Hepatocyte (in vitro differentiated cells): ENCODE data around the gene ADGRF3. TPM values are rescaled to one million over a fixed set of nuclear protein-coding genes. Genes with fewer than 3 reads are reported as not detected.

ENCODE experiments used
- DNase-seq: peaks from one replicate; pipeline ENCODE4 v3.0.0-alpha.2; 2016; ENCODE audit warnings: low spot score
- H2AFZ ChIP-seq: fragments of 200-600 bp; sonication (generic); 2 replicates; pipeline ENCODE4 v1.6.0; 2016; ENCODE audit warnings: antibody characterized with exemption, mild to moderate bottlenecking
- H3K27ac ChIP-seq: fragments of 200-600 bp; sonication (generic); 2 replicates; pipeline ENCODE4 v1.5.1; 2016; ENCODE audit warnings: mild to moderate bottlenecking
- H3K27me3 ChIP-seq: fragments of 200-600 bp; sonication (generic); 2 replicates; pipeline ENCODE4 v1.6.1; 2016
- H3K36me3 ChIP-seq: fragments of 200-600 bp; sonication (generic); replicated peaks from 2 replicates; pipeline ENCODE4 v1.5.1; 2016; ENCODE audit warnings: low read depth; ENCODE audit not compliant: insufficient read depth
- H3K4me1 ChIP-seq: fragments of 200-600 bp; sonication (generic); 2 replicates; pipeline ENCODE4 v1.5.1; 2016; ENCODE audit warnings: mild to moderate bottlenecking, moderate library complexity; ENCODE audit not compliant: insufficient read depth
- H3K4me2 ChIP-seq: fragments of 200-600 bp; sonication (generic); 2 replicates; pipeline ENCODE4 v1.6.0; 2016
- H3K4me3 ChIP-seq: fragments of 200-600 bp; sonication (generic); 2 replicates; pipeline ENCODE4 v1.5.1; 2016; ENCODE audit warnings: mild to moderate bottlenecking
- H3K79me2 ChIP-seq: fragments of 200-600 bp; sonication (generic); 2 replicates; pipeline ENCODE4 v1.6.0; 2017; ENCODE audit warnings: mild to moderate bottlenecking
- H3K9me2 ChIP-seq: fragments of 200-600 bp; sonication (generic); replicated peaks from 2 replicates; pipeline ENCODE4 v1.6.0; 2017; ENCODE audit warnings: mild to moderate bottlenecking; ENCODE audit not compliant: insufficient read depth
- H3K9me3 ChIP-seq: fragments of 200-600 bp; sonication (generic); 2 replicates; pipeline ENCODE4 v1.5.1; 2016; ENCODE audit warnings: low read depth, mild to moderate bottlenecking
- H4K20me1 ChIP-seq: fragments of 200-600 bp; sonication (generic); 2 replicates; pipeline ENCODE4 v1.6.0; 2016; ENCODE audit warnings: mild to moderate bottlenecking; ENCODE audit not compliant: insufficient read depth, poor library complexity, severe bottlenecking
- CTCF ChIP-seq: fragments of 200-600 bp; sonication (generic); IDR thresholded peaks from 2 replicates; pipeline ENCODE4 v1.5.1; 2016; ENCODE audit warnings: antibody characterized with exemption, mild to moderate bottlenecking; ENCODE audit not compliant: poor library complexity
- EZH2 ChIP-seq: fragments of 200-600 bp; sonication (generic); IDR thresholded peaks from 2 replicates; pipeline ENCODE4 v1.6.1; 2016; ENCODE audit warnings: antibody characterized with exemption, mild to moderate bottlenecking, borderline replicate concordance
- EZH2phosphoT487 ChIP-seq: fragments of 200-600 bp; sonication (generic); IDR thresholded peaks from one replicate; pipeline ENCODE4 v1.6.1; 2018; ENCODE audit warnings: antibody characterized with exemption, mild to moderate bottlenecking, low read depth, moderate library complexity; ENCODE audit not compliant: unreplicated experiment, severe bottlenecking
- WGBS: methylation state at CpG from one replicate; pipeline ENCODE4 v1.1.6; 2016; ENCODE audit warnings: low lambda C conversion rate; ENCODE audit errors: missing lambda C conversion rate; 5-methylcytosine and 5-hydroxymethylcytosine counted together
- polyA plus RNA-seq: library from polyadenylated mRNA; unstranded; fragments of >200 nt; fragmentation: Nextera tagmentation; extraction: Ambion mirVana; gene quantifications from 2 replicates; pipeline ENCODE4 v1.2.1, GENCODE V29; 2016
- total RNA-seq: library from RNA; depleted of rRNA; stranded (reverse); fragments of >200 nt; gene quantifications from 2 replicates; pipeline ENCODE4 v1.2.3, GENCODE V29; 2014

The ADGRF3 gene
- total and polyA plus RNA-seq, 2 experiments from 2014 or later = 0.63 to 1.3 TPM

- Histone ChIP-seq H3K27ac (no peak overlapping the region), H3K79me2 (no peaks in the 10 kb centered on the region), H3K9me3 (no peaks in the 10 kb centered on the region), H3K9me2 (no peaks in the 10 kb centered on the region), H3K4me2 (no peak overlapping the region), H3K27me3 (no peaks in the 10 kb centered on the region), H3K4me1 (peaks cover 9% of the 10 kb centered on the region), H4K20me1 (no peaks in the 10 kb centered on the region), H3K4me3 (no peak overlapping the region), H3K36me3 (no peaks in the 10 kb centered on the region), H2AFZ (no peak overlapping the region)
- whole genome bisulfite sequencing = 78% methylated on average over 3 of the region's 3 CpGs
- DNase-seq = no peak
- TF ChIP-seq EZH2 (no peak), EZH2phosphoT487 (no peak), CTCF (no peak)
Measured at GRCh38 chr2:26297061-26297460, 49.5 kb downstream of the ADGRF3 start.

GRCh38 chr2:26295511-26295910 lies 51.1 kb downstream of the ADGRF3 start:
- WGBS = 81% methylated on average over 1 of the region's 1 CpG
- H3K36me3 ChIP-seq = no peaks in the 10 kb centered on the region
- H3K4me1 ChIP-seq = peaks cover 9% of the 10 kb centered on the region
- DNase-seq = no peak
- no peaks in the 10 kb centered on the region for H3K9me2 ChIP-seq
- no peaks in the 10 kb centered on the region for H3K9me3 ChIP-seq
- H4K20me1 ChIP-seq = no peaks in the 10 kb centered on the region
- no peaks in the 10 kb centered on the region for H3K27me3 ChIP-seq
- no peaks in the 10 kb centered on the region for H3K79me2 ChIP-seq
- TF ChIP-seq CTCF = no peak
- no peak for TF ChIP-seq EZH2
- no peak for TF ChIP-seq EZH2phosphoT487
- H2AFZ ChIP-seq = no peak overlapping the region
- no peak overlapping the region for H3K27ac ChIP-seq
- no peak overlapping the region for H3K4me2 ChIP-seq
- H3K4me3 ChIP-seq = no peak overlapping the region

- no peak overlapping the region for H2AFZ ChIP-seq
- no peak overlapping the region for H3K4me3 ChIP-seq
- peak overlapping the region; percentile 7 for H3K27ac ChIP-seq
- TF ChIP-seq EZH2phosphoT487 = no peak
- TF ChIP-seq CTCF = no peak
- TF ChIP-seq EZH2 = no peak
- H3K27me3 ChIP-seq = no peaks in the 10 kb centered on the region
- H3K79me2 ChIP-seq = no peaks in the 10 kb centered on the region
- DNase-seq = peak; percentile 60
- 68% methylated on average over 6 of the region's 6 CpGs for WGBS
- H3K4me2 ChIP-seq = no peak overlapping the region
- no peaks in the 10 kb centered on the region for H3K9me3 ChIP-seq
- H4K20me1 ChIP-seq = no peaks in the 10 kb centered on the region
- H3K9me2 ChIP-seq = no peaks in the 10 kb centered on the region
- no peaks in the 10 kb centered on the region for H3K36me3 ChIP-seq
- H3K4me1 ChIP-seq = no peaks in the 10 kb centered on the region
Measured at GRCh38 chr2:26292646-26293045, 53.9 kb downstream of the ADGRF3 start.

- Histone ChIP-seq H3K27me3 (no peaks in the 10 kb centered on the region), H3K79me2 (no peaks in the 10 kb centered on the region), H4K20me1 (no peaks in the 10 kb centered on the region), H3K4me1 (no peaks in the 10 kb centered on the region), H3K4me2 (no peak overlapping the region), H3K36me3 (no peaks in the 10 kb centered on the region), H3K9me2 (no peaks in the 10 kb centered on the region), H3K4me3 (no peak overlapping the region), H3K9me3 (no peaks in the 10 kb centered on the region), H2AFZ (no peak overlapping the region), H3K27ac (no peak overlapping the region)
- WGBS = 92% methylated on average over 1 of the region's 1 CpG
- TF ChIP-seq EZH2 (no peak), CTCF (no peak), EZH2phosphoT487 (no peak)
- DNase-seq = no peak
Measured at GRCh38 chr2:26290001-26290400, 56.6 kb downstream of the ADGRF3 start.
